GM21447 (cell line): ENCODE data around the gene UGT2B11.
"Not testable (repeated sequence)": the region's sequence is repeated elsewhere in the genome, so short reads cannot be mapped to it uniquely, and the experiment has no call there.

Experiments used
- ATAC-seq: cut with Tn5 transposase; IDR thresholded peaks from one replicate; pipeline ENCODE4 v1.9.1; 2021; ENCODE audit not compliant: unreplicated experiment

Gene UGT2B11

GRCh38 chr4:69214716-69215115 lies at the start of gene UGT2B11:
Gene UGT2B11 (minus strand): TSS chr4:69214748. CDS start chr4:69214722, 26 bp downstream.
- no peak for ATAC-seq

- ATAC-seq, result not testable (repeated sequence)
Observed at GRCh38 chr4:69253147-69253772, 38.7 kb upstream of the UGT2B11 start.

- not testable (repeated sequence) for ATAC-seq
Observed at GRCh38 chr4:69250884-69251283, 36.3 kb upstream of the UGT2B11 start.

GRCh38 chr4:69242562-69243240 lies 28.2 kb upstream of the UGT2B11 start:
- ATAC-seq, result not testable (repeated sequence)

GRCh38 chr4:69241746-69242145 lies 27.2 kb upstream of the UGT2B11 start:
- ATAC-seq, result not testable (repeated sequence)

GRCh38 chr4:69240787-69241186 lies 26.2 kb upstream of the UGT2B11 start:
- not testable (repeated sequence) for ATAC-seq

GRCh38 chr4:69239557-69240168 lies 25.1 kb upstream of the UGT2B11 start:
- ATAC-seq, result no peak

- no peak for ATAC-seq
Observed at GRCh38 chr4:69239092-69239491, 24.5 kb upstream of the UGT2B11 start.

- no peak for ATAC-seq
Observed at GRCh38 chr4:69224891-69225290, 10.3 kb upstream of the UGT2B11 start.

GRCh38 chr4:69223277-69223676 lies 8.7 kb upstream of the UGT2B11 start:
- ATAC-seq, result not testable (repeated sequence)

GRCh38 chr4:69218491-69218890 lies 3.9 kb upstream of the UGT2B11 start:
- ATAC-seq, result not testable (repeated sequence)

- no peak for ATAC-seq
Observed at GRCh38 chr4:69210911-69211310, 3.6 kb downstream of the UGT2B11 start.

GRCh38 chr4:69198506-69198905 lies 16.0 kb downstream of the UGT2B11 start:
- ATAC-seq, result not testable (repeated sequence)

- ATAC-seq, result no peak
Observed at GRCh38 chr4:69196209-69196965, 18.2 kb downstream of the UGT2B11 start.

GRCh38 chr4:69194166-69194565 lies 20.4 kb downstream of the UGT2B11 start:
- no peak for ATAC-seq

GRCh38 chr4:69191905-69192304 lies 22.6 kb downstream of the UGT2B11 start:
- ATAC-seq, result not testable (repeated sequence)

GRCh38 chr4:69190621-69191020 lies 23.9 kb downstream of the UGT2B11 start:
- ATAC-seq, result not testable (repeated sequence)

- ATAC-seq, result not testable (repeated sequence)
Observed at GRCh38 chr4:69181519-69182169, 32.9 kb downstream of the UGT2B11 start.

GRCh38 chr4:69179817-69180216 lies 34.7 kb downstream of the UGT2B11 start:
- ATAC-seq, result not testable (repeated sequence)

- not testable (repeated sequence) for ATAC-seq
Observed at GRCh38 chr4:69178751-69179205, 35.8 kb downstream of the UGT2B11 start.
